ENCODE results near the gene SEC14L5. TPM values are rescaled to one million over a fixed set of nuclear protein-coding genes. Genes with fewer than 3 reads are reported as not detected.

SEC14L5 gene
- total RNA-seq, 4 donors from 2014 or later = 0.32 to 6.2 (median 0.53) TPM

DNA sequence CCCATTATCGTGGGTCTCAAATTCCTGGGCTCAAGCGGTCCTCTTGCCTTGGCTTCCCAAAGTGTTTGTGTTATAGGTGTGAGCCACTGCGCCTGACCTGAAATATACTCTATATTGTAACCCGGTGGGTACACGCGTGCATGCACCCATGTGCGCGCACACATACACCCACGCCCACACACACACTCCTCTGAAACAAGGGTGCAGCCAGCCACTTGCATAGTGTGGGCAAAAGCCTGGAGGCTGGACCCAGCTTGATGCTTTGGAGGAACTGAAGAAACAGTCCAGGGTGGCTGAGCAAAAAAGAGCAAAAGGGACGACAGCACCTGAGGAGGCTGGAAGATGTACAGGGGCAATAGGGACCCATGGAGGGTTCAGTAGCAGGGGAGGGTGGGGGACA lies 45.7 kb downstream of the SEC14L5 start:
- no peak overlapping the region for H3K27ac ChIP-seq
- H3K9me3 ChIP-seq = no peaks in the 10 kb centered on the region
- H3K4me3 ChIP-seq = no peak overlapping the region
- no peaks in the 10 kb centered on the region for H3K27me3 ChIP-seq
- no peak for TF ChIP-seq EP300 (IDR thresholded peaks at IDR 0.05; ENCODE audit: low read depth)
- TF ChIP-seq, protein P1, sequence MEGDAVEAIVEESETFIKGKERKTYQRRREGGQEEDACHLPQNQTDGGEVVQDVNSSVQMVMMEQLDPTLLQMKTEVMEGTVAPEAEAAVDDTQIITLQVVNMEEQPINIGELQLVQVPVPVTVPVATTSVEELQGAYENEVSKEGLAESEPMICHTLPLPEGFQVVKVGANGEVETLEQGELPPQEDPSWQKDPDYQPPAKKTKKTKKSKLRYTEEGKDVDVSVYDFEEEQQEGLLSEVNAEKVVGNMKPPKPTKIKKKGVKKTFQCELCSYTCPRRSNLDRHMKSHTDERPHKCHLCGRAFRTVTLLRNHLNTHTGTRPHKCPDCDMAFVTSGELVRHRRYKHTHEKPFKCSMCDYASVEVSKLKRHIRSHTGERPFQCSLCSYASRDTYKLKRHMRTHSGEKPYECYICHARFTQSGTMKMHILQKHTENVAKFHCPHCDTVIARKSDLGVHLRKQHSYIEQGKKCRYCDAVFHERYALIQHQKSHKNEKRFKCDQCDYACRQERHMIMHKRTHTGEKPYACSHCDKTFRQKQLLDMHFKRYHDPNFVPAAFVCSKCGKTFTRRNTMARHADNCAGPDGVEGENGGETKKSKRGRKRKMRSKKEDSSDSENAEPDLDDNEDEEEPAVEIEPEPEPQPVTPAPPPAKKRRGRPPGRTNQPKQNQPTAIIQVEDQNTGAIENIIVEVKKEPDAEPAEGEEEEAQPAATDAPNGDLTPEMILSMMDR (IDR thresholded peaks at IDR 0.05) = no peak
- no peak for TF ChIP-seq POLR2A (IDR thresholded peaks at IDR 0.05)
- no peak for TF ChIP-seq POLR2AphosphoS5 (IDR thresholded peaks at IDR 0.05)
- no peaks in the 10 kb centered on the region for H3K4me1 ChIP-seq
- DNase-seq = no peak
- H3K36me3 ChIP-seq = no peaks in the 10 kb centered on the region
- in situ Hi-C loops (cut with MboI; ENCODE audit: low pct_ligation_motif_present in 1 of 4, low pct_unique_long_range_greater_than_20kb in 1 of 4, low sequenced_read_pairs in 3 of 4) (no loop called here), intact Hi-C loops (cut with DNase I; ENCODE audit: low total_unique reads) (no loop called here)
- 90 to 100% methylated on average over 1 to 10 of the region's 10 CpGs for WGBS, 2 donors (ENCODE audit: low coverage in 1 of 2)

DNA sequence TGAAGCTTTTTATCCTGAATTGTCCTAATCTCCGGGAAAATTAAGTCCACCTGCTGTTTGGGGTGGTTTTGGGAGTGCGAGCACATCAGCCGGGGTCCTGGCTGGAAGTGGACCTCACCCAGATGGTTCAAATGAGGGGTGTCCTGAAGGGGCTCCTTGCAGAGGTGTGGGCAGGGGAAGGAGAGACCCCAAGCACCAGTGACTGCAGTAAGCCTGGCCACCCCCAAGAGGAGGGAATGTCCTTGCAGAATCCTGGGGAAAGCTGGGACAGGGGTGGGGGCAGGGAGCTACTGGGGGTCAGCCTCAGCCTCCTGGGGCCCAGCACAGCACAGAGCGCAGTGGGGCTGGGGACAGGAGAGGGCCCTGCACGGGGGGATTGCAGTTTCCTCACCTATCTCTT lies 46.2 kb downstream of the SEC14L5 start:
- Histone ChIP-seq H3K4me1 (no peaks in the 10 kb centered on the region), H3K36me3 (no peaks in the 10 kb centered on the region), H3K27me3 (no peaks in the 10 kb centered on the region), H3K4me3 (no peak overlapping the region), H3K27ac (no peak overlapping the region), H3K9me3 (no peaks in the 10 kb centered on the region)
- in situ Hi-C loops (cut with MboI; ENCODE audit: low pct_ligation_motif_present in 1 of 4, low pct_unique_long_range_greater_than_20kb in 1 of 4, low sequenced_read_pairs in 3 of 4) = no loop called here
- DNase-seq = no peak
- 84% methylated on average over 5 of the region's 5 CpGs; no CpG with 5 or more reads in 1 of the 2 donors for WGBS, 2 donors (ENCODE audit: low coverage in 1 of 2)
- TF ChIP-seq POLR2AphosphoS5 (IDR thresholded peaks at IDR 0.05) (no peak), POLR2A (IDR thresholded peaks at IDR 0.05) (no peak), EP300 (IDR thresholded peaks at IDR 0.05; ENCODE audit: low read depth) (no peak)
- TF ChIP-seq, protein P1 (IDR thresholded peaks at IDR 0.05) = no peak
- intact Hi-C loops (cut with DNase I; ENCODE audit: low total_unique reads) = no loop called here

DNA sequence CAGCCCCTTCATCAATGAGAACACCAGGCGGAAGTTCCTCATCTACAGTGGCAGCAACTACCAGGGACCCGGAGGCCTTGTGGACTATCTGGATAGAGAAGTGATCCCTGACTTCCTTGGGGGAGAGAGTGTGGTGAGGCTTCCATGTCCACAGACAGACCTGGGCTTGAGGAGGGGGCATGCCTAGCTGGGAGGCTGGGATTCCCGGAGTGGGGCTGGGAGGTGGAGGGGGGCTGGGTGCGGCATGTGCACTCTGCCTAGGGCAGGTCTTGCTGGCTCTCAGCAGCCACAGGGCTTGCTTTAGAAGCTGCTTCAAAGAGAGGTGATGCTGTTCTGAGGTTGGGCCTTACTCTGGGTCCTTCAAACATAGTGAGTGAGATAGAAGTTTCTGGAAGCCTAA lies 47.8 kb downstream of the SEC14L5 start:
- H3K27me3 ChIP-seq = no peaks in the 10 kb centered on the region
- no peaks in the 10 kb centered on the region for H3K4me1 ChIP-seq
- TF ChIP-seq, protein P1 (IDR thresholded peaks at IDR 0.05) = no peak
- TF ChIP-seq POLR2AphosphoS5 (IDR thresholded peaks at IDR 0.05) (no peak), EP300 (IDR thresholded peaks at IDR 0.05; ENCODE audit: low read depth) (no peak), POLR2A (IDR thresholded peaks at IDR 0.05) (no peak)
- no peak for DNase-seq
- H3K36me3 ChIP-seq = no peaks in the 10 kb centered on the region
- H3K4me3 ChIP-seq = no peak overlapping the region
- intact Hi-C loops (cut with DNase I; ENCODE audit: low total_unique reads) (no loop called here), in situ Hi-C loops (cut with MboI; ENCODE audit: low pct_ligation_motif_present in 1 of 4, low pct_unique_long_range_greater_than_20kb in 1 of 4, low sequenced_read_pairs in 3 of 4) (no loop called here)
- no peak overlapping the region for H3K27ac ChIP-seq
- 79% methylated on average over 4 of the region's 4 CpGs; no CpG with 5 or more reads in 1 of the 2 donors for WGBS, 2 donors (ENCODE audit: low coverage in 1 of 2)
- H3K9me3 ChIP-seq = no peaks in the 10 kb centered on the region

DNA sequence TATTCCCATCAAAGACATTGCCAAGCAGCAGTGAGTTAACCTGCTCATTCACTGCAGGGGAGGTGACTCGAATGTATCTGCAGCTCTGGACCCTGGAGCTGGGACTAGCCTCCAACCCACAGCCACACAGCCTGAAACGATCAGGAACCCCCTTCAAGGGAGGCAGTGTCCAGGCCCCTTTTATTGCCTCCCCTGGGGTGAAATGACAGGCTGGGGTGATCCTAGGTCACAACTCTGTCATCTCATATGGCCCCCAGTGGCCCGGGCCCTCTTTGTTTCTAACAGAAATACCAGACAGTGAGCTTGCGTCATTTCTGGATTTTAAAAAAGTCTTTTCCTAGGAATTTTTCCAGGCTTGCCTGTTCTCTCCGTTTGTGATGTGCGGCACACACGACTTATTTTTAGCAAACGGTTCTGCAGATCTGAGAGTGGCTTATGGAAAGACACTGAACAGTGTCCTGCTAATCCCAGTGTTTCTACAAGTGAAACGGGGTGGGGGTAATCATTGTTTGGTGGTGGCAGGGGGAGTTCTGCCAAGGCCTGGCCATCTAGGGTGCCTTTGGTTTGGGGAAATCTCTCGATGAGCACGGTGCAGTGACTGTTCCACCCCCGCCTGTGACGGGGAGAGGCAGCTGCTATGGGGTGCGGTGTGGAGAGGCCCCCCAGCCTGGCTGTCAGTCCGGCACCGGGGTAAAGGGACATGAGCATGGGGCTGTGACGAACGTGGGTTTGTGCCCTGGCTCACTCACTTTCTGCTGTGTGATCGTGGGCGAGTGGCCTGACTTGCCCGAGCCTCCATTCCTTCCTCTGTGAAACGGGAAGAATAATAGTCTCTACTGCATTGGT lies 48.4 kb downstream of the SEC14L5 start:
- H3K36me3 ChIP-seq = no peaks in the 10 kb centered on the region
- no peak for DNase-seq
- H3K9me3 ChIP-seq = no peaks in the 10 kb centered on the region
- TF ChIP-seq EP300 (IDR thresholded peaks at IDR 0.05; ENCODE audit: low read depth) (no peak), POLR2AphosphoS5 (IDR thresholded peaks at IDR 0.05) (no peak), POLR2A (IDR thresholded peaks at IDR 0.05) (no peak)
- H3K4me1 ChIP-seq = no peaks in the 10 kb centered on the region
- no peaks in the 10 kb centered on the region for H3K27me3 ChIP-seq
- 82 to 93% methylated on average over 3 to 22 of the region's 22 CpGs for WGBS, 2 donors (ENCODE audit: low coverage in 1 of 2)
- no peak overlapping the region for H3K27ac ChIP-seq
- in situ Hi-C loops (cut with MboI; ENCODE audit: low pct_ligation_motif_present in 1 of 4, low pct_unique_long_range_greater_than_20kb in 1 of 4, low sequenced_read_pairs in 3 of 4) = no loop called here
- H3K4me3 ChIP-seq = no peak overlapping the region
- intact Hi-C loops (cut with DNase I; ENCODE audit: low total_unique reads) = no loop called here
